Psoas muscle (tissue), 8 donors: Measurements from ENCODE around the gene GRIK1. TPM values are rescaled to one million over a fixed set of nuclear protein-coding genes. Genes with fewer than 3 reads are reported as not detected.

ENCODE experiments used
- ATAC-seq, 4 donors: fragments of 200-7000 bp; cut with Tn5 transposase; one replicate each; pipeline ENCODE4 v1.9.1; 2020; ENCODE audit warnings: moderate library complexity in 3 of 4, mild to moderate bottlenecking in 2 of 4
- DNase-seq, 2 donors: peaks; one replicate each; pipeline ENCODE4 v3.0.0-alpha.2; 2020
- H3K27ac ChIP-seq: fragments of 200-600 bp; one replicate; pipeline ENCODE4 v1.8.0; 2022
- H3K27me3 ChIP-seq, 3 donors: fragments of 200-600 bp in 1 of 3; one replicate each; pipeline versions ENCODE4 v1.6.1 to v1.8.0; 2013 to 2022; ENCODE audit warnings: low read length in 2 of 3, mild to moderate bottlenecking in 2 of 3, moderate library complexity in 1 of 3; ENCODE audit not compliant: insufficient read depth in 3 of 3
- H3K36me3 ChIP-seq, 2 donors: fragments of 200-600 bp in 1 of 2; one replicate each; pipeline versions ENCODE4 v1.6.1 to v1.8.0; 2013 to 2022; ENCODE audit warnings: low read depth in 1 of 2, mild to moderate bottlenecking in 1 of 2, moderate library complexity in 1 of 2; ENCODE audit not compliant: insufficient read depth in 1 of 2
- H3K4me1 ChIP-seq: fragments of 200-600 bp; one replicate; pipeline ENCODE4 v1.8.0; 2022
- H3K4me3 ChIP-seq: fragments of 200-600 bp; one replicate; pipeline ENCODE4 v1.8.0; 2022; ENCODE audit warnings: mild to moderate bottlenecking
- H3K9me3 ChIP-seq: fragments of 200-600 bp; one replicate; pipeline ENCODE4 v1.8.0; 2022
- WGBS, 3 donors: extraction: QIAGEN DNeasy Blood & Tissue Kit; methylation state at CpG; one replicate each; pipeline versions ENCODE4 v1.1.6 to v1.1.7; 2013; 5-methylcytosine and 5-hydroxymethylcytosine counted together
- intact Hi-C, 2 donors: fragments of 100-400 bp; cut with DNase I; formaldehyde crosslinking; loops; one replicate each; pipeline versions ENCODE4 v1.11.0 to v1.14.2; 2022
- polyA plus RNA-seq, 3 donors: library from polyadenylated mRNA; stranded (reverse); fragments of 200-250 nt; gene quantifications; one replicate each; pipeline ENCODE4 v1.2.3, GENCODE V29; 2013
- total RNA-seq, 4 donors: library from RNA; stranded (reverse); fragmentation: NEBNext Ultra II Directional in 2 of 4; extraction: Animal tissue kit (Norgen Biotek cat#: 25700) in 2 of 4; gene quantifications; one replicate each; pipeline versions ENCODE4 v1.2.1 to v1.2.4, GENCODE V29; 2021 to 2023
- TF ChIP-seq, protein P1 (sequence below): fragments of 200-600 bp; IDR thresholded peaks from one replicate; pipeline ENCODE4 v1.8.0; 2022; ENCODE audit warnings: antibody characterized with exemption
- donor health status: healthy with polysubstance abuse.
- donor health status: DM: no; HTN: no; CAD: no; lungs with moderate emphysema.
- donor health status: Bipolar disorder and iron deficiency.
- donor health status: healthy.
- donor health status: DM: yes; HTN: yes; CAD: no.
- donor health status: DM: no; HTN: no; CAD: no.
- donor health status: DM: no; HTN: no; CAD: no.
- donor health status: DM: yes; HTN: yes; CAD: no.

The GRIK1 gene
- total and polyA plus RNA-seq, 7 donors = 0.01 to 0.04 TPM; not detected in 5

DNA sequence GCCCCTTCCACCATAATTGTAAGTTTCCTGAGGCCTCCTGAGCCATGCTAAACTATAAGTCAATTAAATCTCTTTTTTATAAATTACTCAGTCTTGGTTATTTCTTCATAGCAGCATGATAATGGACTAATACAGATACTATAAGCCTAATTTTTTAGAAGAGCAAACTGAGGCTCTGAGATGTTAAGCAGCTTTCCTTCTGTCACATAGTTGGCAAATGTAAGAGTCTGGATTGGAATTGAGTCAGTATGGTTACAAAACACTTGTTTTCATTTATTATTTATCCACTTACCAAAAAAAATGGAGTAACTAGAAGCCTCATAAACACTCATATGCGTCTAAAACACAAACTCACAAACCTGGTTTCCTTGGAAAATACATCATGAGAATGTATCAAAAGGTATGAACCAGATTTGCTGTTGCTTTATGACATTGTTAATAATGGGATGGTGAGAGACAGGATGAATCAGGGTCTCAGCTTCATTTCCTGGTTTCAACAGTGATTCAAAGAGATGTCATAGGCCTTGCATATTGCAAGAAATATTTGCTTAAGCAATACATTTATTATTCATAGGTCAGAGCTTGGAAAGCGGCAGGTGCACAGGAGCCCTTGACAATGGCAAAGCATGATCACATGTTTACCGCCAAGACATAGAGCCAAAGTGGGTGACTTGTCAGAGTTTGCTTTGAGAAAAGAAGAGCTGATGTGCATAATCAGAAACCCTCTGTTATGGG, 221.5 kb downstream of the GRIK1 start:
- Histone ChIP-seq H3K27ac (no peak overlapping the region), H3K4me3 (no peak overlapping the region), H3K9me3 (no peaks in the 10 kb centered on the region), H3K27me3 (no peaks in the 10 kb centered on the region), H3K4me1 (no peaks in the 10 kb centered on the region), H3K36me3 (no peaks in the 10 kb centered on the region)
- TF ChIP-seq, protein P1, sequence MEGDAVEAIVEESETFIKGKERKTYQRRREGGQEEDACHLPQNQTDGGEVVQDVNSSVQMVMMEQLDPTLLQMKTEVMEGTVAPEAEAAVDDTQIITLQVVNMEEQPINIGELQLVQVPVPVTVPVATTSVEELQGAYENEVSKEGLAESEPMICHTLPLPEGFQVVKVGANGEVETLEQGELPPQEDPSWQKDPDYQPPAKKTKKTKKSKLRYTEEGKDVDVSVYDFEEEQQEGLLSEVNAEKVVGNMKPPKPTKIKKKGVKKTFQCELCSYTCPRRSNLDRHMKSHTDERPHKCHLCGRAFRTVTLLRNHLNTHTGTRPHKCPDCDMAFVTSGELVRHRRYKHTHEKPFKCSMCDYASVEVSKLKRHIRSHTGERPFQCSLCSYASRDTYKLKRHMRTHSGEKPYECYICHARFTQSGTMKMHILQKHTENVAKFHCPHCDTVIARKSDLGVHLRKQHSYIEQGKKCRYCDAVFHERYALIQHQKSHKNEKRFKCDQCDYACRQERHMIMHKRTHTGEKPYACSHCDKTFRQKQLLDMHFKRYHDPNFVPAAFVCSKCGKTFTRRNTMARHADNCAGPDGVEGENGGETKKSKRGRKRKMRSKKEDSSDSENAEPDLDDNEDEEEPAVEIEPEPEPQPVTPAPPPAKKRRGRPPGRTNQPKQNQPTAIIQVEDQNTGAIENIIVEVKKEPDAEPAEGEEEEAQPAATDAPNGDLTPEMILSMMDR = no peak
- ATAC-seq (no peak), DNase-seq (no peak)
- intact Hi-C loops = no loop called here
- WGBS, 3 donors = 94 to 95% (median 94%) methylated on average over 3 of the region's 3 CpGs

DNA sequence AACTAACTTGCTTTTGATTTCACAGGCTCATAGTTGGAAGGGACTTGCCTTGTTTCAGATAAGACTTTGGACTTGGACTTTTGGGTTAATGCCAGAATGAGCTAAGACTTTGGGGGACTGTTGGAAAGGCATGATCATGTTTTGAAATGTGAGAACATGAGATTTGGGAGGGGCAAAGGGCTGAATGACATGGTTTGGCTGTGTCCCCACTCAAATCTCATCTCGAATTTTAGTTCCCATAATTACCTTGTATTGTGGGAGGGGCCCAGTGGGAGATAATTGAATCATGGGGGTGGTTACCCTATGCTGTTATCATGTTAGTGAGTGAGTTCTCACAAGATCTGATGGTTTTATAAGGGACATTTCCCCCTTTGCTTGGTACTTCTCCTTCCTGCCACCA, 222.1 kb downstream of the GRIK1 start:
- no peak for DNase-seq
- ATAC-seq = no peak
- WGBS, 3 donors = 86 to 97% (median 89%) methylated on average over 1 of the region's 1 CpG
- Histone ChIP-seq H3K27ac (no peak overlapping the region), H3K27me3 (no peaks in the 10 kb centered on the region), H3K4me3 (no peak overlapping the region), H3K36me3 (no peaks in the 10 kb centered on the region), H3K4me1 (no peaks in the 10 kb centered on the region), H3K9me3 (no peaks in the 10 kb centered on the region)
- intact Hi-C loops = no loop called here
- TF ChIP-seq, protein P1 = no peak

DNA sequence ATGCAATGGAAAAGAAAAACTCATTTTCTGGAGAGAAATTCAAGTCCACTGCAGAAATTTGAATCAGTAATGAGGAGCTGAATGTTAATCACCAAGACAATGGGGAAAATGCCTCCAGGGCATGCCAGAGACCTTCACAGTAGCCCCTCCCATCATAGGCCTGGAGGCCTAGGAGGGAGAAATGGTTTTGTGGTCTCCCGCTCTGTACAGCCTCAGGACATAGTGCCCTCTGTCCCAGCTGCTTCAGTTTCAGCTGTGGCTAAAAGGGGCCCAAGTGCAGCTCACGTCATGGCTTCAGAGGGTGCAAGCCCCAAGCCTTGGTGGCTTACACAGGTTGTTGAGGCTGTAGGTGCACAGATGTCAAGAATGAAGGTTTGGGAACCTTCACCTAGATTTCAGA, 223.0 kb downstream of the GRIK1 start:
- H3K27me3 ChIP-seq = no peaks in the 10 kb centered on the region
- H3K4me1 ChIP-seq = no peaks in the 10 kb centered on the region
- intact Hi-C loops = no loop called here
- H3K27ac ChIP-seq = no peak overlapping the region
- DNase-seq = no peak
- ATAC-seq = no peak
- H3K36me3 ChIP-seq = no peaks in the 10 kb centered on the region
- H3K4me3 ChIP-seq = no peak overlapping the region
- no peaks in the 10 kb centered on the region for H3K9me3 ChIP-seq
- TF ChIP-seq, protein P1 = no peak
- 92 to 96% (median 94%) methylated on average over 2 of the region's 2 CpGs for WGBS, 3 donors

DNA sequence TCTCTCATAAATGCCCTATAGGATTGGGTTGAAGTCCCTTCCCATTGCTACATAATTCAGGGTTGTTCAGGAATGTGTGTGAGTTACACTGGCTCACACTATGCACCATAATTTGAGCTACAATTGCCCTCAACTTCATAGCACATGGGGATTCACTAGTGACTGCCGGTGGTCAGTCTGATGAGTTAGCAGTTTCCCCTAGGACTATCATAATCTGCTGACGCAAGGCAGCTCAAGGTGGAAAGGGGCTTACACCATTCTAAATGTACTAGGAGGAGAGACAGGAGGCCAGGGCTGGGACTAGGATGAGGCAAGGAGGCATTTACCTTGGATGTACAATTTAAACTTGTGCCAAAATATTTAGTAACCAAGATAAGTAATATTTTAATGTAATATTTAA, 224.7 kb downstream of the GRIK1 start:
- H3K4me3 ChIP-seq = no peak overlapping the region
- TF ChIP-seq, protein P1 = no peak
- no peak for DNase-seq
- H3K9me3 ChIP-seq = no peaks in the 10 kb centered on the region
- H3K36me3 ChIP-seq = no peaks in the 10 kb centered on the region
- no peaks in the 10 kb centered on the region for H3K27me3 ChIP-seq
- intact Hi-C loops = no loop called here
- no peak overlapping the region for H3K27ac ChIP-seq
- 93 to 96% (median 95%) methylated on average over 2 of the region's 2 CpGs for WGBS, 3 donors
- no peak for ATAC-seq
- H3K4me1 ChIP-seq = no peaks in the 10 kb centered on the region

DNA sequence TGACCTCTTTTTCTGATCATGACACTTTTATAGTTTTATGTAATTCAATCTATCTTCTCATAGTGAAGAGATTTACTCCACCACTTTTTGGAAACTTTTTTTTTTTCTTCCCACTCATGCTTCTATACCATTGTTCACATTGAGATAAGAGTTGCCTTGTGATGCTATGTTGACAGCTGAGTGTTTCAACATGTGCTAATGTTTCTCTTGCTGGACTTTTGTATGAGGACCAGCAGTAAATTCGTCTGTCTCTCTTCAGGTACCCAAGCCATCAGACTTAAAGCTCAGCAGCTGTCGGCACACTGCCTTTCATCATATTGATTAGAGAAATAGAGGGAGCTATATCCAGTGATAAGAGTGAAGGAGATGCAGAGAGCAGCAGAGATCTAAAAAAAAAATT, 227.0 kb downstream of the GRIK1 start:
- Histone ChIP-seq H3K36me3 (no peaks in the 10 kb centered on the region), H3K27me3 (no peaks in the 10 kb centered on the region), H3K4me3 (no peak overlapping the region), H3K9me3 (no peaks in the 10 kb centered on the region), H3K27ac (no peak overlapping the region), H3K4me1 (no peaks in the 10 kb centered on the region)
- DNase-seq = no peak
- no peak for ATAC-seq
- TF ChIP-seq, protein P1 = no peak
- intact Hi-C loops = no loop called here
- WGBS, 3 donors = 70 to 72% (median 71%) methylated on average over 2 of the region's 2 CpGs
